ENCODE results near the gene TRPM2.

The TRPM2 gene

DNA sequence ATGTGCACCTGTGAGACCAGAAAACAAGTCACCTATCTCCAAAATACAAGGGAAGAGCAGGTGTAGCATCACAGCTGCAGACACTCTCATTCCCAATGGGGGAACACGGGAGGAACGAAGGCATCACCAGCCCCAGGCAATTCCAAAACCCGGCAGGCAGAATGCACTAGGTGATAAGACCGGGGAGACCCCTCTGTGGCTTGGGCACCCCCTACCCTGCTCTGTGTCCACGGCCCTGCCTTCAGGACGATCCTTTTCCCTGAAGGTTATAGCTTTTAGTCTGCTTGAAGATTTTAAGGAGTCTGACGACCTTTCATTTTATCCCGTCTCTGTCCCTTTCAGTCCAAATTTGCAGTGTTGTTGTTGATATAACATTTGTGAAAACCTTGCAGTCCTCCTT is 19.2 kb downstream of the TRPM2 start:
- H3K4me3 ChIP-seq (ENCODE audit: low read depth, low read length) = no peak overlapping the region
- TF ChIP-seq, protein P1, sequence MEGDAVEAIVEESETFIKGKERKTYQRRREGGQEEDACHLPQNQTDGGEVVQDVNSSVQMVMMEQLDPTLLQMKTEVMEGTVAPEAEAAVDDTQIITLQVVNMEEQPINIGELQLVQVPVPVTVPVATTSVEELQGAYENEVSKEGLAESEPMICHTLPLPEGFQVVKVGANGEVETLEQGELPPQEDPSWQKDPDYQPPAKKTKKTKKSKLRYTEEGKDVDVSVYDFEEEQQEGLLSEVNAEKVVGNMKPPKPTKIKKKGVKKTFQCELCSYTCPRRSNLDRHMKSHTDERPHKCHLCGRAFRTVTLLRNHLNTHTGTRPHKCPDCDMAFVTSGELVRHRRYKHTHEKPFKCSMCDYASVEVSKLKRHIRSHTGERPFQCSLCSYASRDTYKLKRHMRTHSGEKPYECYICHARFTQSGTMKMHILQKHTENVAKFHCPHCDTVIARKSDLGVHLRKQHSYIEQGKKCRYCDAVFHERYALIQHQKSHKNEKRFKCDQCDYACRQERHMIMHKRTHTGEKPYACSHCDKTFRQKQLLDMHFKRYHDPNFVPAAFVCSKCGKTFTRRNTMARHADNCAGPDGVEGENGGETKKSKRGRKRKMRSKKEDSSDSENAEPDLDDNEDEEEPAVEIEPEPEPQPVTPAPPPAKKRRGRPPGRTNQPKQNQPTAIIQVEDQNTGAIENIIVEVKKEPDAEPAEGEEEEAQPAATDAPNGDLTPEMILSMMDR (IDR thresholded peaks at IDR 0.05; ENCODE audit: borderline replicate concordance, insufficient read depth, low read depth, low read length) = no peak

DNA sequence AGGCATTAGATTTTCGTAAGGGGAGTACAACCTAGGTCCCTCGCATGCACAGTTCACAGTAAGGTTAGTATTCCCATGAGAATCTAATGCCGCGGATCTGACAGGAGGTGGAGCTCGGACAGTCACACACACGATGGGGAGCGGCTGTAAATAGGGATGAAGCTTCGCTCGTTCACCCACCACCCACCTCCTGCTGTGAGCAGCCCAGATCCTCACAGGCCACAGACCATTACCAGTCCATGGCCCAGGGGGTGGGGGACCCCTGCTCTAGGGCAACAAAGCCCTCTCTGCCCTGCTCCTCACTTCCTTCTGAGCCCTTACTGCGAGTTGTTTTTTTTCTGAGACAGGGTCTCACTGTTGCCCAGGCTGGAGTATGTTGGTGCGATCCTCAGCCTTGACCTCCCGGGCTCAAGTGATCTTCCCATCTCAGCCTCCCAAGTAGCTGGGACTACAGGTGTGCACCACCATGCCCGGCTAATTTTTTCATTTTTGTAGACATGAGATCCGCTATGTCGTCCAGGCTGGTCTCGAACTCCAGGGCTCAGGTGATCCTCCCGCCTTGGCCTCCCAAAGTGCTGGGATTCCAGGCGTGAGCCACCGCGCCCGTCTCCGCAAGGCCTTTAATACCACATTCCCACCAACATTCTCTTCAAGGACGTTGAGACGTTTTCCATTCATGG is 21.3 kb downstream of the TRPM2 start:
- no peak overlapping the region for H3K4me3 ChIP-seq (ENCODE audit: low read depth, low read length)
- TF ChIP-seq, protein P1 (IDR thresholded peaks at IDR 0.05; ENCODE audit: borderline replicate concordance, insufficient read depth, low read depth, low read length) = no peak

DNA sequence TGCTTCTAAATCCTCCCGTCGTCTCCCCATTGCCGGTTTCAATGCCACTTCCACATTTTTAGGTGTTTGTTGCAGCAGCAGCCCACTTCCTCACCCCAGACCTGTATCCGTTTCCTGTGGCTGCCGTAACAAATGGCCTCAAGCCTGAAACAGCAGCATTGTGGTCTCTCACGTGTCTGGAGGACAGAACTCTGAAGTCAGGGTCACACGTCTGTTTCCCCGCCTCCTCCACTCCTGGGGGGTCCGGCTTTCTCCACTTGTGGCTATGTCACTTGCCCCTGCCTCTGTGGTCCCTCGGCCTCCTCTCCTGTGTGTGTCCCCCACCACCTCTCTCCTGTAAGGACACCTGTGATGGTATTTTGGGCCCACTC is 21.8 kb downstream of the TRPM2 start:
- no peak overlapping the region for H3K4me3 ChIP-seq (ENCODE audit: low read depth, low read length)
- TF ChIP-seq, protein P1 (IDR thresholded peaks at IDR 0.05; ENCODE audit: borderline replicate concordance, insufficient read depth, low read depth, low read length) = no peak

DNA sequence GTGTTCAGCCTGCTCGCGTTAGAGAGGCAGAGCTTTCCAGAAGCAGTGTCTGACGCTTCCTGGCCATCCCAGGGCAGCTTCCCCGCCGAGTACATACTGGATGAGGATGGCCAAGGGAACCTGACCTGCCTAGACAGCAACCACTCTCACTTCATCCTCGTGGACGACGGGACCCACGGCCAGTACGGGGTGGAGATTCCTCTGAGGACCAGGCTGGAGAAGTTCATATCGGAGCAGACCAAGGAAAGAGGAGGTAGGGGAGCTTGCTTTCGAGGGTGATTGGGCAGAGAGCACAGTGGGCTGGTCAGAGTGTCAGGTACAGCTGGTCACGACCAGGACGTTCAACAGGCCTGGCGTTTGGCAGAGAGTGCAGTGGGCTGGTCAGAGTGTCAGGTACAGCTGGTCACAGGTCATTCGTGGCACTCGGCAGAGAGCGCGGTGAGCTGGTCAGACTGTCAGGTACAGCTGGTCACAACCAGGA is 22.4 kb downstream of the TRPM2 start:
- TF ChIP-seq, protein P1 (IDR thresholded peaks at IDR 0.05; ENCODE audit: borderline replicate concordance, insufficient read depth, low read depth, low read length) = no peak
- H3K4me3 ChIP-seq (ENCODE audit: low read depth, low read length) = no peak overlapping the region

DNA sequence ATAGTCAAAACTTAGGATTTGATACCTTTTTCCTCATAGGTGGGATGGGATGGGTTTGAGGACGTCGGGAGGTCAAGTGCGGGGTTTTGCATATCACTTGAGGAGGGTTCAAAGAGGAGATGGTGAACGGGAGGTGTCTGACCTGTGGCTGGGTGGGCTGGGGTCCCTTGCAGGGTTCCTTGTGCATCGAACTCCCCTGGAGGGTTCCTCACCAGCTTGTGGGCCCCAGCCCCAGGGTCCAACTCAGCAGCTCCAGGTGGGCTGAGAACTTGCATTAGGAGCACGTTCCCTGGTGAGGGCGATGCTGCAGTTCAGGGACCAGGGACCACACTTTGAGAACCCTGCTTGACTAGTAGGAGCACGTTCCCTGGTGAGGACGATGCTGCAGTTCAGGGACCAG is 23.2 kb downstream of the TRPM2 start:
- TF ChIP-seq, protein P1 (IDR thresholded peaks at IDR 0.05; ENCODE audit: borderline replicate concordance, insufficient read depth, low read depth, low read length) = no peak

DNA sequence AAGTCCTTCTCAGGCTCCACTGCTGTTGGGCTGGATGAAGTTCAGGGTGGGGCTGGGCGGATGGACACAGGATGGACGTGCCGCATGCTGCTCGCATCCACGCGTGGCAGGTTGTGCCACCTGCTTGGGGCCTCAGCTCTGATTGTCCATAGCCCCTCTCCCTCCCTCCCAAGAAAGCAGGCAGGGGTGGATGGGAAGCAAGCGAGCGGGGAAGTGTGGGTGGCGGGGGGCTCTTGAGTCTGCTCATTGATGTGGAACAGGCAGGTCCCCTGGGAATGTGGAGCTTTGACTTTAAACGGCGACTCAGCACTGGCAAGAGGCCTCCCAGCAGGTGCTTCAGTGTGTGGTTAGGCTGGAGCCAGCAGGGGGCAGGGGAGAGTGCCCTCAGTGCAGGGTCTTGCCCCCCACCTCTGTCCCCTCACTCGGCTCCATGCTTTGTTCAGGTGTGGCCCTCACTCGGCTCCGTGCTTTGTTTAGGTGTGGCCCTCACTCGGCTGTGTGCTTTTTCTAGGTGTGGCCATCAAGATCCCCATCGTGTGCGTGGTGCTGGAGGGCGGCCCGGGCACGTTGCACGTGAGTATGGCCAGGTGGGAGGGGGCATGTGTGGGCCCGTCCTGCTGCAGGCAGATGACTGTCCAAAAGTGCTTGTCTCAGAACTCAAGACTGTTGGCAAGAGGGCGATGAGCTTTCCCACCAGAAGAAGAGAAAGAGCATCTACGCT is 23.9 kb downstream of the TRPM2 start:
- TF ChIP-seq, protein P1 (IDR thresholded peaks at IDR 0.05; ENCODE audit: borderline replicate concordance, insufficient read depth, low read depth, low read length) = 0 out of 2 replicates have a peak, but pooled peaks have one; percentile 13
- H3K4me3 ChIP-seq (ENCODE audit: low read depth, low read length) = no peak overlapping the region

More for the DNA sequence above, 23.2 kb downstream of the TRPM2 start:
- H3K4me3 ChIP-seq (ENCODE audit: low read depth, low read length) = no peak overlapping the region

All from GM12875 (cell line).